DOHH2 (cell line): Measurements from ENCODE around the gene SNCAIP.
"Not testable (repeated sequence)": the region's sequence is repeated elsewhere in the genome, so short reads cannot be mapped to it uniquely, and the experiment has no call there.

Source experiments
- CTCF ChIP-seq: fragments of 200-600 bp; sonication (generic); IDR thresholded peaks from one replicate; pipeline ENCODE4 v1.5.1; 2014; ENCODE audit warnings: antibody characterized with exemption, mild to moderate bottlenecking, low read depth, low read length; ENCODE audit not compliant: poor library complexity, severe bottlenecking
- EZH2phosphoT487 ChIP-seq: fragments of 200-600 bp; sonication (generic); IDR thresholded peaks from 2 replicates; pipeline ENCODE4 v1.6.1; 2017; ENCODE audit warnings: borderline replicate concordance, mild to moderate bottlenecking, antibody characterized with exemption, low read length, moderate library complexity, mixed read lengths

- TF ChIP-seq CTCF, EZH2phosphoT487: not testable (repeated sequence)
These were observed 70.9 kb downstream of the SNCAIP start for GRCh38 chr5:122382938-122383337.
